BJ (cell line): Measurements from ENCODE around the gene YWHAQ. TPM values are rescaled to one million over a fixed set of nuclear protein-coding genes. Genes with fewer than 3 reads are reported as not detected.

Experiments
- CTCF ChIA-PET: fragments of 350-600 bp; formaldehyde crosslinking; extraction: SDS; loops from one replicate; lab custom pipeline; 2021; ENCODE audit warnings: antibody characterized with exemption, inconsistent platforms; lab: Yijun Ruan, JAX
- POLR2A ChIA-PET: fragments of 300-600 bp; sonication (Branson Sonifier 250); formaldehyde crosslinking; extraction: SDS; loops from one replicate; lab custom pipeline; 2021; ENCODE audit warnings: antibody characterized with exemption; lab: Charles Lee
- DNase-seq: peaks from one replicate; pipeline ENCODE4 v3.0.0-alpha.2; 2011; ENCODE audit warnings: low read depth
- H3K27me3 ChIP-seq: 2 replicates; pipeline ENCODE4 v1.6.0; 2011; ENCODE audit warnings: low read length; ENCODE audit not compliant: control insufficient read depth, insufficient read depth
- H3K36me3 ChIP-seq: 2 replicates; pipeline ENCODE4 v1.5.1; 2011; ENCODE audit warnings: low read length; ENCODE audit not compliant: control insufficient read depth, insufficient read depth
- H3K4me3 ChIP-seq: 2 replicates; pipeline ENCODE4 v1.5.1; 2011; ENCODE audit warnings: low read depth, mild to moderate bottlenecking, control low read depth, low read length
- polyA plus RNA-seq: library from polyadenylated mRNA; depleted of rRNA; stranded (reverse); fragments of >200 nt; gene quantifications from 2 replicates; pipeline ENCODE4 v1.2.3, GENCODE V29; 2011
- TF ChIP-seq, protein P1 (sequence below): IDR thresholded peaks from 2 replicates; pipeline ENCODE4 v1.5.1; 2011; ENCODE audit warnings: low read depth, mild to moderate bottlenecking, control low read depth, inconsistent platforms, low read length, moderate library complexity; ENCODE audit not compliant: insufficient read depth

Gene YWHAQ
- polyA plus RNA-seq, 1 experiment, result 235 TPM

DNA sequence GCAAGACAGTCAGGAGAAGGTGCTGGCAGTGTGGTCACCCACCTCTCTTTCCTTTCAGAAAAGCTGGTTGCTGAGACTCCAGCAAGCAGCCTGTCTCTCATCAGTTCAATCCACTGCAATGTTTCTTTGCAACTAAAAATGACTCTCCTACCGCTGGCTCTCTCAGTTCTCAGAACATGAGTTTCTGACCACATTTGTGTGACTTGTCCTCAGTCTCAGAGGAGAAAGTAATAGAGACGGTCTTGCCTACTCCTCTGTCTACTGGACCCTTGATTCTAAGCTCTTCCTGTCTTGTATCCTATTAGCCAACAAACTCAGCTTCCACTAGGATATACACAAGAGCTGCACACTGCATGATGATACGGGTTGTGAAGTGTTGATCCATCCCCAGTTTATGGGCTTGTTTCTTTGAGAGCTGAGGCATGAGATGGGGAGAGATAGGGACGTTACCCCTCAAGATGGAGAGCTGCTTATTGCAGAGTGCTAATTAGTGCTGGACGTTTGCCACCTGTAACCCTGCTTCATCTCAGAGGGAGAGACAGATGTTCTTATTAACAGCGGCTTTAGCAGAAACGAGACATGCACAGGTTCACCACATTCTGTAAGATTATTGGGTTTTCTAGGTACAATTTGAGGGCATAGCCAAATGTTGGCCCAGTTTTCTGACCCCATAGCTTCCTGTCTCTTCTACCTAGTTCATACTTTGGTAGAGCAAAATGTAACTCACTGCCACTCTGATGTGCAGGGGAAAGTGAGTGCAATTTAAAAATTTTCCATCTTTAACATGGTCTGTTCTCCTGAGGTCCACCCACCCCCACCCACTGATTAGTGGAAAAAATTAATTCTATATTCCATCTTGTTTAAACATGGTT lies 32.4 kb upstream of the YWHAQ start:
- POLR2A ChIA-PET, result no interaction called here
- CTCF ChIA-PET, result no interaction called here
- TF ChIP-seq, protein P1, sequence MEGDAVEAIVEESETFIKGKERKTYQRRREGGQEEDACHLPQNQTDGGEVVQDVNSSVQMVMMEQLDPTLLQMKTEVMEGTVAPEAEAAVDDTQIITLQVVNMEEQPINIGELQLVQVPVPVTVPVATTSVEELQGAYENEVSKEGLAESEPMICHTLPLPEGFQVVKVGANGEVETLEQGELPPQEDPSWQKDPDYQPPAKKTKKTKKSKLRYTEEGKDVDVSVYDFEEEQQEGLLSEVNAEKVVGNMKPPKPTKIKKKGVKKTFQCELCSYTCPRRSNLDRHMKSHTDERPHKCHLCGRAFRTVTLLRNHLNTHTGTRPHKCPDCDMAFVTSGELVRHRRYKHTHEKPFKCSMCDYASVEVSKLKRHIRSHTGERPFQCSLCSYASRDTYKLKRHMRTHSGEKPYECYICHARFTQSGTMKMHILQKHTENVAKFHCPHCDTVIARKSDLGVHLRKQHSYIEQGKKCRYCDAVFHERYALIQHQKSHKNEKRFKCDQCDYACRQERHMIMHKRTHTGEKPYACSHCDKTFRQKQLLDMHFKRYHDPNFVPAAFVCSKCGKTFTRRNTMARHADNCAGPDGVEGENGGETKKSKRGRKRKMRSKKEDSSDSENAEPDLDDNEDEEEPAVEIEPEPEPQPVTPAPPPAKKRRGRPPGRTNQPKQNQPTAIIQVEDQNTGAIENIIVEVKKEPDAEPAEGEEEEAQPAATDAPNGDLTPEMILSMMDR, result no peak

DNA sequence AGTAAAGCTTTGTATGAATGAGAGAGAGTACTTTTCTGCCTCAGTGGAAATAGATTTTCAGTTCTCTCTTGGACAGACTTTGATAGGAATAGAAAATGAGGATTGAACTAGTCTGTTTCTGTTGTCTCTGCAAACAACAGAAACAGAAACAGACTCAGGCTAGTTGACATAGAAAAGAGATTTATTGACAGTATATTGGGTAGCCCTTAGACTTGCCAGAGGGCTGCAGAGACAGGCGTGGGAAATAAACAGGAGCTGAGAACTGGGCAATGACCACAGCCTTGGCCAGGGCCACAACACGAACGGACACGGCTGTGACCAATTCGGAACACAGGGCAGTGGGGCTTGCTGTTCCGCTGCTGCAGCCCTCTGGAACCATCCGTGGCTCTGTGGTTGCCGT lies 30.5 kb upstream of the YWHAQ start:
- ChIA-PET POLR2A (no interaction called here), CTCF (no interaction called here)
- H3K27me3 ChIP-seq, result no peaks in the 10 kb centered on the region
- DNase-seq, result no peak
- TF ChIP-seq, protein P1, result no peak
- no peak overlapping the region for H3K4me3 ChIP-seq
- no peaks in the 10 kb centered on the region for H3K36me3 ChIP-seq

More for the DNA sequence above, 32.4 kb upstream of the YWHAQ start:
- H3K36me3 ChIP-seq, result no peaks in the 10 kb centered on the region
- no peak overlapping the region for H3K4me3 ChIP-seq
- DNase-seq, result no peak
- no peaks in the 10 kb centered on the region for H3K27me3 ChIP-seq

DNA sequence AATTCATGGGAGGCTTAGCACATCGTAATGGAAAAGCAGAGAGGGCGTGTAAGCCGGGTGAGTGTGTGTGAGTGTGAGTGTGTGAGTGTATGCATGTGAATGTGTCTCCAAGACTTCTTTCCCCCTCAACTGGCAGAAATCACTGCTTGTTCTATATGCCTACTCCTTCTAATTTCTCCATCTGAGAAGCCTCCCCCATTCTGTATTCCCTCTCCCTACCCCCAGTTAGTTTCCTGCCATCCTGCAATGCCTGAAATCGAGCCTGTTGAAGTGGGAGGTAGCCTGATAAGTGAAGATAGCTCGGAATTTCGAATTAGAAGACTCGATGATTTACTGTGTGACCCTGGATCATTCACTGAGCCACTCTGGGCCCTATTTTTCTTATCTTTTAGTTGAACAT lies 30.0 kb upstream of the YWHAQ start:
- Histone ChIP-seq H3K27me3 (no peaks in the 10 kb centered on the region), H3K4me3 (no peak overlapping the region), H3K36me3 (no peaks in the 10 kb centered on the region)
- TF ChIP-seq, protein P1, result no peak
- POLR2A ChIA-PET, result no interaction called here
- DNase-seq, result no peak
- CTCF ChIA-PET, result no interaction called here

DNA sequence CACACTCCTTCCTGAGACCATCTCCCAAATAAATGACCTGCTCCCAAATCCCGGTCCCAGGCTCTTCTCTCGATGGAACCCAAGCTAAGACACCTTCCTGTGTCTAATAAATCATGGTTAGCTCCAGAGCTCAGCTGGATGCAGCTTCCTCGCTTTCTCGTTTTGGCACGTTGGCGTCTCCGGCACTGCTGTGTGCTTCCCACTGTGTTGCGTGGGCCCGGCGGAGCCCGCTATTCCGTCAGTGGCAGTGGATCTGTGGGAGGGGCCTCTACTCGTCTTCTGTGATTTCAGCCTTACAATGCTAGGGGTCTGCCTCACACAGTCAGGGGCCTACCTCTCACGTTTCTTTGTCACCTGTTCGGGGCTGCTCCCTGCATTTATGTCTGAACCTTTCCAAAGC lies 29.4 kb upstream of the YWHAQ start:
- Histone ChIP-seq H3K4me3 (no peak overlapping the region), H3K27me3 (no peaks in the 10 kb centered on the region), H3K36me3 (no peaks in the 10 kb centered on the region)
- ChIA-PET POLR2A (no interaction called here), CTCF (no interaction called here)
- no peak for DNase-seq
- TF ChIP-seq, protein P1, result no peak

DNA sequence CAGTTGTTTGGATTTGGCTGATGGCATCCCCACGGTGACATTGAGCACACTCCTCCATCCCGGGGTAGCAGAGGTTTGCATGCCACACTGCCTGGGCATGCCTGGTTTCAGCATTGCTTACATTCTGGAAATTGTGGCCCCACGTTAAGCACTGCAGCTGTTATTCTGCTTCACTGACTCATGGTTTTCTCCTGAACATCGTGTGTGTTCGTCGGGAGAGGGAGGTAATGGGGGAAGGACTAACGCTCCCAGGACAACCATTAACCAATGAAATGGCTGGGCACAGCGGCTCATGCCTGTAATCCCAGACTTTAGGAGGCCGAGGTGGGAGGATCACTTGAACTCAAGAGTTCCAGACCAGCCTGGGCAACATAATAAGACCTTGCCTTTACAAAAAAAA lies 28.2 kb upstream of the YWHAQ start:
- Histone ChIP-seq H3K27me3 (no peaks in the 10 kb centered on the region), H3K4me3 (no peak overlapping the region), H3K36me3 (no peaks in the 10 kb centered on the region)
- no peak for DNase-seq
- ChIA-PET POLR2A (no interaction called here), CTCF (no interaction called here)
- TF ChIP-seq, protein P1, result no peak
